EH (cell line): Measurements from ENCODE around the gene PRM2.
"Not testable (repeated sequence)": the region's sequence is repeated elsewhere in the genome, so short reads cannot be mapped to it uniquely, and the experiment has no call there.

Source experiments
- DNase-seq: peaks from one replicate; pipeline ENCODE4 v3.0.0-alpha.2; 2015; ENCODE audit warnings: low read depth

The PRM2 gene

DNA sequence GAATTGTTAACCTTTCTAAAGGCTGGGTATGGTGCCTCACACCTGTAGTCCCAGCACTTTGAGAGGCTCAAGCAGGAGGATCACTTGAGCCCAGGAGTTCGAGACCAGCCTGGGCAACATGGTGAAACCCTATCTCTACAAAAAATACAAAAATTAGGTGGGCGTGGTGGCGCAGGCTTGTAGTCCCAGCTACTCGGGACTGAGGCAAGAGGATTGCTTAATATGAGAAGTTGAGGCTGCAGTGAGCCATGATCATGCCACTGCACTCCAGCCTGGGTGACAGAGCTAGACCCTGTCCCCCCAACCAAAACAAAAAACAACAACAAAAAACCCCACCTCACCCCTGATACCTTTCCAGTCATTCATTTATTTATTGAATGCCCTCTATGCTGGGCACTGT, 13.4 kb upstream of the PRM2 start:
- not testable (repeated sequence) for DNase-seq

GRCh38 chr16:11289202-11289601, 12.9 kb upstream of the PRM2 start:
- DNase-seq = no peak

DNA sequence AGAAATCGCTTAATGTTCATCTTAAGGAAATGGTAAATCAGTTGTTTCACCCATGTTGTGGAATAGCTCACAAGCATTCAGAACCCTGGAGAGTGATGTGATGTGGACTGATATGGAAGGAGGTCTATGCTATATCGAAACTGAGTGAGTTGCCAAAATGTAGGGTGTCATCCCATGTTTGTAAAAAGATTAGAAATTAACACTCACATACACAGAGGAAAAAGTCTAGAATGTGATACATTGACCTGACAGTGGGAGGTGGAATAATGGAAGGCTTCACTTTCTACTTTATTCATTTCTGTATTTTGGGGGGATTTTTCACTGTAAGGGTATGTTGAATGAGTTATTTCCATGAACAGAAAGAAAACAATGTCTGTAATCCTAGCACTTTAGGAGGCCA, 9.6 kb upstream of the PRM2 start:
- DNase-seq = no peak

DNA sequence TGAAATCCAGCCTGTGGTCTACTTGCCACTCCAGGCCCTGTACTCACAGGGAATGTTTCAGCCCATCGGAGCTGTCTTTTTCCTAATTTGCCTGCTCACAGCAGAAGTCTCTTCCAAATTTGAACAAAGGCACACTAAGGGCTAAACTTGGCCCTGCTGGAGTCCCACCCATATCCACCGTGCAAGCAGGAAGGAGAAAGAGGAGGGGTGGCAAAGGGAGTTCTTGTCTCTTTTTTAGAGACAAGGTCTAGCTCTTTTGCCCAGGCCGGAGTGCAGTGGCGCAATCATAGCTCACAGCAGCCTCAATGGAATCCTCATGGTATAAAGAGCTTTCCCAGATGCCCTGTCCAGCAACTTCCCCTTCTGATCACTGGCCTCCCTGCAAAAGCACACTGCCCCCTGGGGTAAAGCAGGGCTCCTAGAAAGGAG, 7.6 kb upstream of the PRM2 start:
- peak; percentile 40 for DNase-seq

DNA sequence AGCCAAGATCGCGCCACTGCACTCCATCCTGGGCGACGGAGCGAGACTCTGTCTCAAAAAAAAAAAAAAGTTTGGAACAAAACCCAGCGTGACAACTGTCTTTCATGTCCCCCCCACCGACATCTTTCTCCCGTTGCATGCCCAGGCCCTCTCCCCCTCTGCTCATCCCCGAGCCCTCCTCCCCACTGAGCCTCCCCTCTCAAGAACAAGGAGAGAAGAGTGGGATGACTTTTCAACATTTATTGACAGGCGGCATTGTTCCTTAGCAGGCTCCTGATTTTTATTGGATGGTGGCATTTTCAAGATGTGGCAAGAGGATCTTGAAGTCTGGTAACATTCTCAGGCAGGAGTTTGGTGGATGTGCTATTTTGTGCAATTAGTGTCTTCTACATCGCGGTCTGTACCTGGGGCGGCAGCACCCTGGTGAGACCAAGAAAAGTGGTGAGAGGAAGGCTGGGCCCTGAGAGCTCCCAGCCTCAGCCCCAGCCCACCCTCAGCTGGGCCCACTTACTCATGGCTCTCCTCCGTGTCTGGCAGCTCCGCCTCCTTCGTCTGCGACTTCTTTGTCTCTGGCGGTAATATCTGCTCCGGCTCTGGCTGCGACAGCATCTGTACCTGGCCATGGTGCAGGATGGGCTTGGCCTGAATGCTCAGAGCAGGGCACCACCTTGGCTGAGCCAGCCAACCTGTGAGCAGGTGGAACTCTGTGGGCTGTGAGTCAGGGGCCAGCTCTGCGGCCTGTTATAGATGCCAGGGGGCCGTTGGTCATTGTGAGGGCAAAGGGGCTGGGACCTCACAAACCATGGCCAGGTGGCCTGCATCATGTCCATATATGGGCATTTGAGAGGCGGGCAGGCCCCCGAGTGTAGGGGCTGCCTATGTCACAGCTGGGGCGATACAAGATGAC, 4.6 kb upstream of the PRM2 start, which contains the start of gene PRM1:
PRM1 (minus strand) TSS at position 715 of the 907 bp plus-strand sequence; CDS start at position 623, 92 bp downstream.
- DNase-seq = no peak

GRCh38 chr16:11278681-11279628, 2.7 kb upstream of the PRM2 start:
- DNase-seq = no peak

- DNase-seq = no peak
Observed at GRCh38 chr16:11277607-11278337, 1.5 kb upstream of the PRM2 start.

- DNase-seq = no peak
Observed at GRCh38 chr16:11276896-11277593, 765 bp upstream of the PRM2 start.

GRCh38 chr16:11274964-11275363, 1.3 kb downstream of the PRM2 start:
- no peak for DNase-seq

DNA sequence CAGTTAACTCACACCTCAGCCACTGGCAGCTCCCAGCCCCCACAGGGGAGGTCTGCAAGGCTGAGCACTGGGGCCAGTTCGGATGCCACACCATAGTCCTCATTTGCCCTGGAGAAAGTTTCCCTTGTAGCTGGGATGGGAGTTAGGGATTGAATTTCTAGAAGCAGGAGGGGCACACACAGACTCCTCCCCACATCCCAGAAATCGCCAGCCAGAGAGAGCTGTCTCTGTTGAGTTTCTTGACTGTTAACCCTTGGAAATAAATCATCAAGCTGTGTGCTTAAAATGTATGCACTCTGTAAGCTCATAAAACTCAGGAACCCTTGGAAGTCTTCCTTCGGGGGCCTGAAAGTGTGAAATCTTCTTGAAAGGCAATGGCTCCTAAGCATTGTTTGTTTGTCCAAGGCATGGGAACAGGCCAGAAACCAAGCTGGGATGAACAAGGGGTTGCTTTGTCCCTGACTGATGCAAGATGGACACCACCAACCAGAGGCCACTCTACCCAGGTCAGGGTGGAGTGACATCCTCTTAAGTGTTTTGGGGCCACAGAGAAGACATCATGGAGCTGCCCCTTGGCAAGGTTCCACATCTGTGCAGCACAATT, 2.5 kb downstream of the PRM2 start:
- peak; percentile 48 for DNase-seq

- no peak for DNase-seq
Observed at GRCh38 chr16:11272921-11273720, 3.2 kb downstream of the PRM2 start, which contains the start of gene PRM3. PRM3 (minus strand) TSS chr16:11273629; CDS start chr16:11273595, 34 bp downstream.

GRCh38 chr16:11272484-11272883, 3.8 kb downstream of the PRM2 start:
- no peak for DNase-seq

- no peak for DNase-seq
Observed at GRCh38 chr16:11271610-11272009, 4.7 kb downstream of the PRM2 start.

- no peak for DNase-seq
Observed at GRCh38 chr16:11270602-11271162, 5.6 kb downstream of the PRM2 start.

GRCh38 chr16:11268921-11269375, 7.3 kb downstream of the PRM2 start, which contains the start of gene TNP2:
TNP2 (minus strand) TSS chr16:11269325; CDS start chr16:11269262, 63 bp downstream.
- no peak for DNase-seq

GRCh38 chr16:11265124-11265523, 11.2 kb downstream of the PRM2 start:
- DNase-seq = no peak

DNA sequence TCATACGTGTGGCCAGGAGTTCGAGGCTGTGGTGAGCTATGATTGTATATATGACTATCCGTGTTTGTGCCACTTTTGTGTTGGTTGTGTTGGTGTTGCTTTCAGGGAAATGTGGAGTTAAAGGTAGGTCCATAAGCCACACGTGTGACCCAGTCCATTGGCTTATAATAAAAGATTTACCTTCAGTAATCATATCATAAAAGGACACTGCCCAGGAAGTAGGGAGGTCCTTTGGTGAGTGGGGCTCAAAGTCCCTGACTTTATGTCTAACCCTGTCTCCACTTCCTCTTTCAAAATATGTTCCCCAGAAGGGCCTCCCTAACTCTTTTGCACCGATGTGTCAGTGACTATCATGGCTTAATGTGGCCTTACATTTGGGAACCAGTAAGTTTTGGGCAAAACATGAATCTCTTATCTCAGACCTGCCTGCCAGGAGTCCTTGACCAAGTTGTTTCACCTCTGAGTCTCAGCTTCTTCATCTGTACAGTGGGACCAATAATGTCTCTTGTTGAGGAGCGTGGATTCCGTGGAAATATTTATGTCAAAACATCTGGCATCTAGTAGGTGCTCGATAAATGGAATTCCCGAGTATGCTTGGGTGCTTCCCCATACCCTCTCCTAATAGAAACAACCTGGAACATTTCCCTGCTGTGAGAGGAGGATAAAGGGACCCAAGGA, 12.0 kb downstream of the PRM2 start:
- no peak for DNase-seq

DNA sequence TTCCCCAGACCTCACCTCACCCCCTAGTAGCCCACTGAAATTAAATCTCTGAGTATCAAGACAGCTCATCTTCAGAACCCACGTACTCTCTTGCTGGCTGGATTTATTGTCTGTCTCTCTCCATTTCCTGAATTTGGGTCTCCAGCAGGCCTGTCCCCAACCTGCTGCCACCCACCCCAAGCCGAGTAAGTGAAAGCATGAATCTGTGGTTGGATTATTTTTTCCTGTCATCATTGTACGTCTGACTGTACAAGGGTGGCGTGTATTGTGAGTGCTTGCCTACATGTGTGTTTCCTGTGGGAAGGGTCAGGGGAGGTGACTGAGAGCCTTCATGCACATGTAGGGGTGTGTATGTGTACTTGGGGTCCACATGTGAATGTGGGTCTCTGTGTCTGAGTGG, 12.5 kb downstream of the PRM2 start:
- no peak for DNase-seq

GRCh38 chr16:11262915-11263314, 13.4 kb downstream of the PRM2 start:
- no peak for DNase-seq
